Suppressor macrophage treated with lipopolysaccharide for 1 hour (primary cell): Measurements from ENCODE around the gene RPLP2.

ENCODE experiments used
- DNase-seq, 3 donors: peaks; one replicate each; pipeline ENCODE4 v3.0.0-alpha.2; 2020 to 2022

Gene RPLP2

GRCh38 chr11:792535-792821 is 17.3 kb upstream of the RPLP2 start:
- DNase-seq, result no peak

- no peak for DNase-seq
Measured at GRCh38 chr11:792873-793272, 16.9 kb upstream of the RPLP2 start.

GRCh38 chr11:793556-793955 is 16.2 kb upstream of the RPLP2 start:
- no peak for DNase-seq

GRCh38 chr11:794013-794765 is 15.6 kb upstream of the RPLP2 start:
- DNase-seq, result no peak

- no peak for DNase-seq
Measured at GRCh38 chr11:794766-795633, 14.8 kb upstream of the RPLP2 start.

GRCh38 chr11:795634-796564 is 13.9 kb upstream of the RPLP2 start:
- peak; percentile 92 to 95 (median 93) for DNase-seq

- no peak for DNase-seq
Measured at GRCh38 chr11:796565-797295, 13.0 kb upstream of the RPLP2 start.

GRCh38 chr11:797296-798092 is 12.3 kb upstream of the RPLP2 start:
- DNase-seq, result peak; percentile 79 to 89 (median 85)

- peak; percentile 86 to 97 (median 93) for DNase-seq
Measured at GRCh38 chr11:798093-798713, 11.6 kb upstream of the RPLP2 start, which contains the start of gene SLC25A22. Gene SLC25A22 (minus strand): TSS chr11:798281. CDS start chr11:795006, 3,275 bp downstream.

- no peak for DNase-seq
Measured at GRCh38 chr11:799641-800316, 10.0 kb upstream of the RPLP2 start.

GRCh38 chr11:800473-800872 is 9.3 kb upstream of the RPLP2 start:
- DNase-seq, result no peak

GRCh38 chr11:801097-801780 is 8.5 kb upstream of the RPLP2 start:
- DNase-seq, result no peak

- DNase-seq, result no peak
Measured at GRCh38 chr11:802018-802617, 7.6 kb upstream of the RPLP2 start.

GRCh38 chr11:802693-803466 is 6.9 kb upstream of the RPLP2 start:
- no peak for DNase-seq

- DNase-seq, result no peak
Measured at GRCh38 chr11:803467-803742, 6.4 kb upstream of the RPLP2 start.

- peak in 1 of 3 donors; percentile 26 for DNase-seq
Measured at GRCh38 chr11:803770-804598, 5.8 kb upstream of the RPLP2 start.

- DNase-seq, result no peak
Measured at GRCh38 chr11:804599-804964, 5.2 kb upstream of the RPLP2 start.
